GM03348 (cell line): ENCODE data around the gene KCNB1.
"Not testable (repeated sequence)": the region's sequence is repeated elsewhere in the genome, so short reads cannot be mapped to it uniquely, and the experiment has no call there.

Experiments
- DNase-seq: peaks from one replicate; pipeline ENCODE4 v3.0.0; 2012; ENCODE audit warnings: low spot score

The KCNB1 gene

DNA sequence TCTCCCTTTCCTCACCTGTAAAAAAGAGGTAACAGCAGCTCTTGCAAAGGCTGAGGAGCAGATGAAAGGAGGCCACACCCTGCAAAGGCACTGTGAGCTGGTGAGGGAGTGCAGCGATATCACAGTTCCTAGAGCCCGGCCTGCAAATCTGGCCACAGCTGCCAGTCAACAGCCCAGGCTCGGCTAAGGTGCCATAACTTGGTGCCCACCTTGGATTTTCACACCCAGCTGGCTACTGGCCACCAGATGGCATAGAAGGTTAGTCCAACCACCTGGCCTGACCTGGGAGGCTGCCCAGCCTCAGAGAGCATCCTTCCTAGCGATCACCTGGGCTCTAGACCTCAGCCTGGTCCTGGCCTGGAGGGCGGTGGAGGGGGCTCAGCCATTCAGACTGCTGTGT lies 46.8 kb downstream of the KCNB1 start:
- DNase-seq, result no peak

DNA sequence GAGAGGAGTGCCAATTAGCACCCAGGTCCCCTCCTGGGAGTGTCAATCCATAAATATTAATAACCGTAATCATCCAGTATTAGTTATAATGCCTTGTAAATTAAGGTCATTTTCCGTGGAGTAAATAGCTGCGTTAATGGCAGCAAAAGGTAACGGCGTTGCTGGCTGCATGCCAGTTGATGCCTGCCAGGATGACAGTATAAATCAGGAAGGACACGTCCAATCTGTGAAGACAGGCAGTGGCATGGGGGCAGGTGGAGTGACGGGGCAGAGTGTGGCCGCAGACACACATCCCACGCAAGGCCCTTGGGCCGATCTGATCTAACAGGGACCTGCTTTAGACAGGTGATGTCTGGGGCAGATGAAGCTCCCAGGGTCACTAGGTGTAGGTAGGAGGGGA lies 49.1 kb downstream of the KCNB1 start:
- DNase-seq, result no peak

DNA sequence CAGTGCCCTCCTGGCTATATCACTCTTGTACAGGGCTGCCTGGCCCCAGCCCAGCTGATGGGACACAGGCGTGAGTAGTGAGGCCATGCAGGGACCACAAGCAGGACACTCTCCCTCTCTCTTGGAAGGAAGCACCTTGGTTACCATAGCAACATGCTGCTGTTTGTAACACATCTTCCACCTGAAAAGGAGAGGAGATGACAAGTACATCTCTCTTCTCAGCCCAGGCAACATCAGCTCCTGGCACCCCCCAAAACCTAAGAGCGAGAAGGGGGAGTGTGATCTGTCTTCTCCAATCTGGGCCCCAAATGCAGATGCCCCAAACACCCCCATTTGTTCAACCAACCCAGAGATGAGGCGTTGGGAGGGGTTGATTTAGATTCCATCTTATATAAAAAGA lies 49.9 kb downstream of the KCNB1 start:
- DNase-seq, result no peak

DNA sequence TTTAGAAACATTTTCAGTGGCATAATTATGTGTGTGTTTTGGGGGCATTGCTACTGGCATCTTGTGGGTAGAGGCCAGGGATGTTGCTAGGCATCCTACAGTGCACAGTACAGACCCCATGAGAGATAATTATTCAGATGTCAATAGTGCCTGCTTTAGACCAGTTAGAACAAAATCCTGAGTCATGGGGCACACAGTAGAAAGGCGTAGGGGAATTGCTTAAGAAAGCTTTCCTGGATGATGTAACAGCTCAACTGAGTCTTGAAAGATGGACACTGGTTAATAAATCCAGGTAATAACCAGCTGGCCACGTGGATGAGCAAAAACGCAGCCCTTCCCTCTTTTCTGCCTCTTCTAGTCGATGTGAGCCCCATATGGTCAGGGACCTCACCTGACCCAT lies 51.1 kb downstream of the KCNB1 start:
- DNase-seq, result no peak

DNA sequence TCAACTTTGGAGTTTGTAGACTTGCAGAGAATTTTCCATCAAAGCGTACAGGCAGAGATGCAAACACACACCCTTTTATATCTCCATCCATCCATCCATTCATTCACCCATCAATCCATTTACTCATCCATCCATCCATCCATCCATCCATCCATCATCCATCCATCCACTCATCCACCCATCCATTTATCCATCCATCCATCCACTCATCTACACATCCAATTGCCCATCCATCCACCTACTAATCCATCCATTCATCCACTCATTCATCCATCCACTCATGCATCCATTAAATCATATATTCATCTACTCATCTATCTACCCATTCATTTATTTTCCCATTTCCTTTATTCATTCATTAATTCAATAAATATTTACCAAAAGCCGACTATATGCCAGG lies 52.1 kb downstream of the KCNB1 start:
- no peak for DNase-seq

DNA sequence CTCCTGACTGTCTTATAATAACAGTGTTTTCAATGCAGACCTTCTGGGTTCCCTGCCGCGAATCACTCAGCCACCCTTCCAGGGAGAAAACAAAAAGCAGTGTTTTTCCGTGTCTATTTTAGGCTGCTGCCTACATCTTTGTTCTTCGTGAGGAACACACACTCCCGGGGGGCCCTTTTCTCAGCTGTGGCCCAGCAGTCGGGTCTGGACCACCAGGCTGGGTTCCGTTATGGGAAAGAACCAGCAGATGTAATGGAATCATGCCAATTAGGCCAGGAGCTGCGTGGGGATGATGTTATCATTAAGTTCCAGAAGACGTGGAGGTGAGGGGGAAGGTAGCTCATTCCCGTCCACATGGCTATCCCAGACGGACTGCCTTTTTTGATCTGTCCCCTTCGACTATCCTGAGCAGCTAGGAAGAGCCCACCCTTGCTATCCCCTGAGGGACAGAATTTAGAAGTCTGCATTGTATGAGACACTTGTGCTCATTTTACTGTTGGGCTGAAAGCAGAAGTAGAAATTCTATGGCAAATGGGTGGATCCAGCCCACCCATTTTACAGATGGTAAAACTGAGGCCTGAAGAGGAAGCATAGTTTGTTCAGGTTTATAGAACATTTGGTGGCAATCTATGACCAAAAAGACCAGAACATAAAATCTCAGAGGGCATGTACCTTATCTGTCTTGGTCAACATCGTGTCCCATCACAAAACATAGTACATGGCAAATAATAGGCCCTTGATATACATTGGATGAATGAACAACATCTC lies 54.5 kb downstream of the KCNB1 start:
- no peak for DNase-seq

DNA sequence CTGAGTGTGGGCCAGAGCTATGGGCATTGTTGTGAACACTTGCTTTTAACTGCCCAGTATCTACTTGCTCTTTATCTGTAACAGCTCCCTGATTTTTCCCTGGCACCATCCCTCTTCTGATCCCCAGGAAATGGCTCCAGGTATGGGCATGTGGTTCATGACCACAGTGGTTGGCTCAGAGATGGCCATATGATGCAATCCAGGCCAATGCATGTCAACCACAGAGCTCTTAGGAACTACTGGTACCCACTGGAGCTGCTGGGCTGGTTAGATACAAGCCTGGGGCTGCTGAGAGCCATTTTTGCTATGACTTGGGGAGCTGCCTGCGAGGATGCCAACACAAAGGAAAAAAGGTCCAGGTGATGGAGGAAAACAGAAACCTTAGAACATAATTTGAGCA lies 55.6 kb downstream of the KCNB1 start:
- DNase-seq, result no peak

DNA sequence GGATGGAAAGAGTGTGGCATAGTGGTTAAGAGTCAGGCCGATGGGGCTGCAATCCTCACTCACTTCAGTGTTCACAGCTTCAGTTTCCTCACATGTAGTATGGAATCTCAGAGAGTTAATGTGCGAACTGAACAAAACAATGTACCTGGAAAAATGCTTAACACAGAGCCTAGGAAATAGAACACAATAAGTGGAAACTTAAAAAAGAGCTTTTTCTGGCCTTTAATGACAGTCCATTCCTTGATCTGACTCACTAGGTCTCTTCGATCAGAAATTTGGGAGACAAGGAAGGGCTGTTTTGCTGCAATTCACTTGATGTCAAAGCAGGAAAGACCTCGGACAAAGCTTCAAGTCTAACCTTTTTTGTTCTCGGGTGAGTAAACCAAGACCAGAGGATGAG lies 56.1 kb downstream of the KCNB1 start:
- no peak for DNase-seq

DNA sequence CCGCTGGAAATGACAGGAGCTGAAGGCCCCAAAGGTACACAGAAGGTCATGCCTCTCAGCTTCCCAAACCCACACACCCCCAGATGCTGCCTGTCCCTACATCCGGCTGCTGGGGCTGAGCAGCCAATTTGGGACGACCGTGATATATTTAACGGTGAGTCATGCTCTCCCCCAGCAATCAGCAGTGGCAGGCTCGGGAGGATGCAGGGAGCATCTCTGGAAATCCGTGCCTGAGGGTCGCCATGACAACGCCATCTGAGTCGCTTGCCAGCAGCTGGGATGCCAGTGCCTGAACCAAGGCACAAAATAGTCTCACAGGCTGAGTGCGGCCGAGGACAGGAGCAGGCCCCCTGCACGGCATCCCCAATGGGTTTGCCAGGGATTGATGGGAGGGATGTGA lies 57.9 kb downstream of the KCNB1 start:
- no peak for DNase-seq

DNA sequence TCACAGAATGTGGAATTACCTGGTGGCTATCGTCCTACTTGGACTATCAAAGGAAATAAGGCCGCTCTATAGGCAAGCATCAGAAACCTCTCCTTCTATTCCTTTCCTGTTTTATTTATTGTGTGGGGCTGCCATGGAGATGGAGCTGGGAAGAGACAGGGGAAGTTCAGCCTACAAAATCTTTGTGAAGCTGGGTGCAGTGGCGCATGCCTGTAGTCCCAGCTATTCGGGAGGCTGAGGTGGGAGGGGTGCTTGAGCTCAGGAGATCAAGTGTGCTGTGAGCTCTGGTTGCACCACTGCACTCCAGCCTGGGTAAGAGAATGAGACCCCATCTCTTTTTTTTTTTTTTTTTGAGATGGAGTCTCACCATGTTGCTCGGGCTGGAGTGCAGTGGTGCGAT lies 60.3 kb downstream of the KCNB1 start:
- DNase-seq, result no peak

DNA sequence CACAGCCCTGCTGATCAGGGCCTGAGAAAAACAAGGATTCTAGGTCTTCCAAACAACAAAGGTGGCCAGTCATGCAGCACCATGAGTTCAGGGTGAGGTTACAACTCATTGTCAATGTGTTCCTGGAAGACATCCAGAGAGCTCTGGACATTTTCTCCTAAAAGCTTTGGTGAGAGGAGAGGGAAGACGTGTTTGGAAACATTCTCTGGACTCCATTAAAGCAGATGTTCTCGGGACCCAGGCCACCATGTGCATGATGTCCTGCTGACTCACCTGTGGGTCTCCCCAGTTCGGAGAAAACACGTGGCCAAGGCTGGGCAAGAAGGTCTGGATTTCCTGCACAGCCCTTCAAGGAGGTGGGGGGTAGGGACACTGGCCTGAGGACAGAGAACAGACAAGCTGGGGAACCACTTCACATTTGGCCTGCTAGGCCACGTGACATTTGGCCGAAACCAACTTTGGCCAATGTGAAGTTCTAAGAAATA lies 61.6 kb downstream of the KCNB1 start:
- DNase-seq, result no peak

DNA sequence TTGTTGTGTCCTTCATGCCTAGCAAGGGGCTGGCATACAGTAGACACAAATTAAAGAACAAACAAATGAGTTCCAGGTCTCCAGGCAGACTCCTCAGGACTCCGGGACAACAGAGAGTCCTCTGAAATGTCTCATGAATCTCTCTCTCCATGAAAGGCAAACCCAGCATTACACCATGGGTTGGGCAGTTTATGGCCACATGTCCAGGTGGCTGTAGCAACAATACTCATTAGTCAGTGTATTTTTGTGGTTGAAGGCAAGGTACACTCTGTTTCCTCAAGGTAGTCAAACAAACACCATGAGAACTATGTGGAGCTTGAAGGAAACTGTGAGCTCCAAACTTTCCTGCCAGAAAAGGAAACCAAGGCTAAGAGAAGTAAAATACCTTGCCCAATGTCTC lies 62.2 kb downstream of the KCNB1 start:
- no peak for DNase-seq

DNA sequence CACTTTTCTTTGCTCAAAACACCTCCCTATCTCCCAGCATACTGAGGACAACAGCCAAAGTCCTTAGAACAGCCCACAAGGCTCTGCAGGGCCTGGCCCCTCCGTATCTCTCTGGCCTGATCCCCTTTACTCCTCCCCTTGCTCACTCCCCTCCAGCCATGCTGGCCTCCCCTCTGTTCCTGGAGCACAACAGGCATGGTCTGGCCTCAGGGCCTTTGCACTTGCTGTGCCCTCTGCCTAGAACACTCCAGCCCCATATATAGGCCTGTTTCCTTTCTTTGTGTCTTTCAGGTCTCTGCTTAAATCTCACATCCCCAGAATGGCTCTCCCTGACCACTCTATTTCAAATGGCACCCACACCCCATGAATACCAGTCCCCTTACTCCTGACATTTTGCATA lies 62.7 kb downstream of the KCNB1 start:
- DNase-seq, result no peak

DNA sequence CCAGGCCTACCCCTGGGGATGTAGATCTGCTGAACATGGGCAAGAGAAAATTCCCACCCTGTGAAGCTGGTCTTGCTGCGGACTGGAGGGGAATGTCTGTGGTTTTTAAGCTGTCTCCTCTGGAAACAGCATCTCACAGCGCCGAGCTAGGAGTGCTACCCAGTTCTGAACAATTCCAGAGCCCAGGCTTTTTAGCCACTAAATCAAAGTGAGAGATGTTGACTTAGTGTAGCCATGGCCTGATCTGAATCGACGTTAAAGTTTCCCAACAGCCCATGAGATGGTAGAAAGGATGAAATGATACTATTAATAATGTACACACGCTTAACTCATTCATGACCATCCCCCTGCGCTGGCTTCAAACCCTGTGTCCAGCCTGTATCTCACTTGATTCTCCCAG lies 63.7 kb downstream of the KCNB1 start:
- DNase-seq, result no peak

DNA sequence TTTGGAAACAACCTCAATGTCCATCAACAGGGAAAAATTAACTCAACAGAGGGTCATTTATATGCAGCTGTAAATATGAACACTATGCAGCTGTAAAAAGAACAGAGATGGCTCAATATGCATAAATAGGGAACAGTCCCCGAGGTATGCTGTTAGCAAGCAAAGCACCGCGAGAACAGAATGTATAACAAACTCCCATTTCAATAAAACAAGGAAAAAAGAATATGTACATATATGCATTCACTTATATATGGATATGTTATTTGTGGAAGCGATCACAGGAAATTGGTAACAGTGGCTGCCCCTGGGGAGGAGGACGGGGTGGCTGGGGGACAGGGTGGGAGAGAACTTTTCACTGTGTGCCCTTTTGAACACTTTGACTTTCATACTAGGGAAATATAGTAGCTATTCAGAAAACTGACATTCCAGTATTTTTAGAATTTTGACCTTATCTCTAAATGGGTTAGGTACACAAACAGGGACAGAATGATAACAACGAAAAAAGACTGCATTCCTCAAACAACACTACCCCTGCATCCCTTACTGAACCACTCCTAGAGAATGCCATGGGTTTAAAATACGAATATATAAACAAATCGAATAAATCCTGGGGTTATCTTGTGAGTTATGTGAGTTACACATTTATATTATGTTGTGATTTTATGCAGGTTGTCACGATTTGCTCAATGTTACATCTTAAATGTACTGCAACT lies 64.5 kb downstream of the KCNB1 start:
- DNase-seq, result no peak

DNA sequence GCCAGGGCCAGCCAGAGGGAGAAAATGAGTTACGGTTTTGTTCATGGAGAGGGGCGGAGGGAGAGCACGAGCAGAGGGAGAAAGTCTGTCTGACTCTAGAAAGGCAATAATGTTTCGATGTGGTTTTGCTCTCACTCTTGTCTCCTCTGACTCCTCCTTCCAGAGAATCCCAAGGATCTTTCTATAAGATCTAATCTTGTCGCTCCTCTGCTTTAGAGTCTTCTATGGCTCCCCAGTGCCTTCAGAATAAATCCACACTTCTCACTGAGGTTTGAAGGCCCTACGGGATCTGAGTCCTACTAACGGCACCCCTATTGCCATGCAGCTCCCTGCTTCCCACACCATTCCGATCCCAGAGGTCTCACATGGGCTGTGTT lies 66.8 kb downstream of the KCNB1 start:
- no peak for DNase-seq

DNA sequence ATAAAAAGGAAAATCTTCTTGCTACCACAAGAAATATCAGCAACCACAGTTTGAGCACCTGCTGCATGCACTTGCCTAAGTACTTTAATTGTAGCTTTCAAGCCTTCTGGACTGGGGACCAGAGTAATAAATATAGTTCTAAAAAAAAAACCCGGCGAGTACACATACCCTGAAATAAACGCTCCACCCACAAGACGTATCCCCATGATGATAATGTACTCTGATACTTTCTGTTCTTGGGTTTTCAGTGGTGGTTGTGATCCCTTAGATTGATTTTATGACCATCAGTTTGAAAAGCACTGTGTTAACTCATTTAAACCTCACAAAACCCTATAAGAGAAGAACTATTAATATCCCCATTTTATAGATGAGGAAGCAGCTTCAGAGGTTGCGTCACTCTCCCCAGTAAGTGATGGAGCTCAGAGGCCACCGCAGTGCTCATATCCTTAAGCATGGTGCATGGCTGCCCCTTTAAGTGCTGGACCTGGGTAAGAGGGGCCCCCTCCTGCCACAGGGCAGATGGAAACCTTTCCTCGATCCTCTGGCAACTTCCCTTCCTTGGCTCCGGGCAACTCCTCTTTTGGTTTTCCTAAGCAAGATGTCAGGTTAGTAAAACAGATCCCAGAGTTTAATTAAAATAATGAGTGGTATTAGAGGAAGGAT lies 67.3 kb downstream of the KCNB1 start:
- no peak for DNase-seq

DNA sequence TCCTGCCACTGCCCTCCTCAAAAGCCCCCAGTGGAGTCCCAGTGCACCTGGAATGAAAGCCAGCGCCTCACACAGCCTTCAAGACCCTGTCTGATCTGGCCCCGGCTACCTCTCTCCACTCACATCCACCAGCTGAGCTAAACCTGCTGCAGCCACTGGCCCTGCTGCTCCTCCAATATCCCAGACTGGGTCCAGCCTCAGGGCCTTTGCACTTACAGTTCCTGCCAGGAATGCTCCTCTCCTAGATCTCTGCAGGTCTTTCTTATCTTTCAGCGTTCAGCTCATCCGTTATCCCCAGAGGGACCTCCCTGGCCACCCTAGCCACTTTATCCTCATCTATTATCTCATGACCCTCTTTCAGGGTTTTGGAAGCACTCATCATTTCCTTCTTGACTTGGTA lies 68.8 kb downstream of the KCNB1 start:
- DNase-seq, result no peak

DNA sequence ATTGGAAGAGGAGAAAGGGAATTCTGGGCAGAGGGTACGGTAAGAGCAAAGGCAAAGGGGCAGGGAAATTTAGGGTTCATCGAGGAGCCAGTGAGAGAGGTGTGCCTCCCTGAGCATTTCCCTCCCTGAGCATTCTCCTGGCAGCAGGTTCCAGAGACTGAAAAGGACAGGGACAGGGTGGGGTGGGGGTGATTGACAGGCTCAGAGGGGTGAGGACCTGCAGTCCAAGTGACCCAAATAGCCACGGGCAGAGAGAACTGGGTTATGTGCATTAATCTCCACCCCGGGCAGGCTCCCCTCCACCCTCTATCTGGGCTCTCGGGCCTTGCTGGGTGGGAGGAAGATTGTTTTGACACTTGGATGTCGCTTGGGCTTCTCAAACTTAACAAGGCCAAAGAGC lies 69.5 kb downstream of the KCNB1 start:
- DNase-seq, result no peak

DNA sequence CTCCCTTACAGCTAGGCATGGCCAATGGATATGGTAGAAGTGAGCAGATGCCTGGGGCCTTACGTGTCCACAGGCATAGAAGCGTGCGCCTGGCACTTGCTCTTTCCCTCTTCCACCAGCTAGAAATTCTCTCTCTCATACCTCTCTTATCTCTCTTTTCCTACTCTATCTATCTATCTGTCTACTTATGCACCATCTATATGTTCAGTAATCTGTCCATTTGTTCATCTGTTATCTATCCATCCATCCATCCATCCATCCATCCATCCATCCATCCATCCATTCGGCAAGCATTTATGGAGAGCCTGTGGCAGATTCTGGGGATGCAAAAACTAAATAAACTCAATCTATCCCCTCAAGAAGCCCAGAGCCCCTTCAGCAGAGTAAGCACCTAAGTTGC lies 70.2 kb downstream of the KCNB1 start:
- DNase-seq, result no peak

DNA sequence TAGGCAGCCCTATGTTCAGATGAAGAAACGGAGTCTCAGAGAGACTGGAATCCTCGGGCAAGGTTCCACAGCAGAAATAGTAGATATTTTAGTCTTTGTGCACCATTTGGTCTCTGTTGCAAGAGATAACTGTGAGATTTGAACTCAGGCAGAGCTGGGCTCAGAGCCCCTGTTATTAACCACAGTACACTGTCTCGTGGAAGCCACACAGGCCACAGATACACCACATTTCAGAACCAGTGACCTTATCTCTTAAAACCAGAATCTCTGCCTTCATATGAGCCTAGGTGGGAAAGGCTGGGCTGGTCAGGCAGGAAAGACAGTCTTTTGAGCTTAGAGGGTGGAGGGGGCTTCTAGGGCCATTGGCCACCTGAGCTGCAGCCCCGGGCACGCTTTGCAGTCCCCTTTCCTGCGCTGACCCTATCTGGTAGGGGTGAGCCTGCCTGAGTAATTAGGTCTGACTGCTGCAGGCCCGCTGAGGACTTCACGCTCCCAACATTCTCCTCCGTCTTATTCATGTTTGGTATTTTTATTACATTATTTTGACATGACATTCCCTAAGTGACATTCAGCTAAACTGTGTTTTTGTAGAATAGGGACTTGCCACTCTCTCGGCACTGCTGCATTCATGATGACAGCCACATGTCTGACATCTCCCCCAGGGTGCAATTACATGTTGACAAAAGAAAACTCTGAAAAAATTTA lies 71.1 kb downstream of the KCNB1 start:
- DNase-seq, result no peak

DNA sequence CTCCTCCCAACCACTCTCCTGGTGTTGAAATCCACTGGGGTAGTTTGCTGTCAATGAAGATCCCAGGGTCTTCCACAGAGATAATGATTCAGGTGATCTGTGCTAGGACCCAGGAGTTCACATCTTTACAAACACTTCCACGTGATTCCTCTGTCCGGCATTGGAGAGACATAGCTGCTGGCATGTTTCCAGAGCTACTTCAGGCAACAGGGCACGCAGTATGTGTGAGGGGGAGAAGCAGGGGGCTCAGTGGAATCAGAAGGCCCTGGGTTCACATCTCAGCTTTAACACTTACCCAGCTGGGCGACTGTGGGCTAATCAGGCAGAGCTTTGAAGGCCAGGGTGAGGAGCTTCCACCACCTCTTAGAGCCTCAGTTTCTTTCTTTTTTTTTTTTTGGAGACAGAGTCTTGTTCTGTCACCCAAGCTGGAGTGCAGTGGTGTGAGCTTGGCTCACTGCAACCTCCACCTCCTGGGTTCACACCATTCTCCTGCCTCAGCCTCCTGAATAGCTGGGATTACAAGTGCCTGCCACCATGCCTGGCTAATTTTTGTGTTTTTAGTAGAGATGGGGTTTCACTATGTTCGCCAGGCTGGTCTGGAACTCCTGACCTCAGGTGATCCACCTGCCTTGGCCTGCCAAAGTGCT lies 72.4 kb downstream of the KCNB1 start:
- DNase-seq, result not testable (repeated sequence)
